Heart left ventricle (tissue), 16 donors: Measurements from ENCODE around the gene RPL35. TPM values are rescaled to one million over a fixed set of nuclear protein-coding genes. Genes with fewer than 3 reads are reported as not detected.

ENCODE experiments used
- ATAC-seq, 4 donors: fragments of 200-7000 bp; cut with Tn5 transposase; one replicate each; pipeline ENCODE4 v1.9.1; 2020 to 2022; ENCODE audit warnings: moderate library complexity in 4 of 4, mild to moderate bottlenecking in 3 of 4, moderate number of reproducible peaks in 1 of 4
- DNase-seq, 5 donors: peaks; one replicate each; pipeline ENCODE4 v3.0.0-alpha.2; 2020
- H3K27ac ChIP-seq, 12 donors: fragments of 200-600 bp; sonication (generic) in 4 of 12; one replicate each; pipeline versions ENCODE4 v1.5.0 to v1.8.0; 2016 to 2022; ENCODE audit warnings: mild to moderate bottlenecking in 2 of 12
- H3K27me3 ChIP-seq, 9 donors: fragments of 200-600 bp; sonication (generic) in 2 of 9; one replicate each; pipeline versions ENCODE4 v1.5.1 to v1.8.0; 2016 to 2022; ENCODE audit warnings: mild to moderate bottlenecking in 3 of 9
- H3K36me3 ChIP-seq, 9 donors: fragments of 200-600 bp; sonication (generic) in 2 of 9; one replicate each; pipeline versions ENCODE4 v1.5.0 to v1.8.0; 2018 to 2022; ENCODE audit warnings: mild to moderate bottlenecking in 2 of 9
- H3K4me1 ChIP-seq, 12 donors: fragments of 200-600 bp; sonication (generic) in 4 of 12; one replicate each; pipeline versions ENCODE4 v1.5.0 to v1.8.0; 2016 to 2022; ENCODE audit warnings: mild to moderate bottlenecking in 3 of 12
- H3K4me3 ChIP-seq, 12 donors: fragments of 200-600 bp; sonication (generic) in 4 of 12; one replicate each; pipeline versions ENCODE4 v1.5.0 to v1.8.0; 2017 to 2022; ENCODE audit warnings: mild to moderate bottlenecking in 9 of 12, moderate library complexity in 4 of 12
- H3K9me3 ChIP-seq, 12 donors: fragments of 200-600 bp; sonication (generic) in 4 of 12; one replicate each; pipeline versions ENCODE4 v1.5.0 to v1.8.0; 2016 to 2022; ENCODE audit warnings: mild to moderate bottlenecking in 1 of 12
- CTCF ChIP-seq, 12 donors: fragments of 200-600 bp; sonication (generic) in 4 of 12; IDR thresholded peaks; one replicate each; pipeline versions ENCODE4 v1.5.0 to v1.8.0; 2018 to 2022; ENCODE audit warnings: antibody characterized with exemption in 12 of 12, mild to moderate bottlenecking in 5 of 12
- POLR2A ChIP-seq, 2 donors: fragments of 450-650 bp; IDR thresholded peaks; one replicate each; pipeline ENCODE4 v1.6.1; 2017; ENCODE audit warnings: antibody characterized with exemption in 2 of 2, mild to moderate bottlenecking in 2 of 2, moderate library complexity in 2 of 2
- WGBS, 4 donors: extraction: QIAGEN DNeasy Blood & Tissue Kit in 2 of 4; methylation state at CpG; one replicate each; pipeline versions ENCODE4 v1.1.5 to v1.1.7; 2013 to 2018; 5-methylcytosine and 5-hydroxymethylcytosine counted together
- intact Hi-C, 10 donors: fragments of 100-400 bp; cut with DNase I; formaldehyde crosslinking; loops; one replicate each; pipeline versions ENCODE4 v1.11.1 to v1.14.2; 2022
- polyA plus RNA-seq, 2 donors: library from polyadenylated mRNA; stranded (reverse); fragments of 200-250 nt; gene quantifications; one replicate each; pipeline ENCODE4 v1.2.3, GENCODE V29; 2013
- total RNA-seq, 9 donors: library from RNA; depleted of rRNA in 2 of 9; stranded (reverse); fragments of >200 nt in 2 of 9; fragmentation: NEBNext Ultra II Directional in 3 of 9; extraction: Animal tissue kit (Norgen Biotek cat#: 25700) in 3 of 9; gene quantifications; one replicate each; pipeline versions ENCODE4 v1.1.0 to v1.2.4, GENCODE V29; 2016 to 2023
- donor health status: ischemic (EF 13 %, LVEDD 7.1; RV severe dilation, severe dysfunction).
- donor health status: healthy with polysubstance abuse.
- donor health status: DM: no; HTN: yes; CAD: no.
- donor health status: DM: no; HTN: no; CAD: no.
- donor health status: ischemic (EF 25% LVEDD 6.9; RV normal size, moderate dysfunction).
- donor health status: ischemic (EF 25% LVEDD 5.7; RV mildly dilated, moderate dysfunction).
- donor health status: healthy.
- donor health status: DM: yes; HTN: yes; CAD: no.
- donor health status: ischemic (EF 35%, LVEDD 5.7; RV mildly dilated, moderate dysfunction).
- donor health status: nonischemic (EF 11% LVEDD 7.7; RV severe dilation, severe dysfunction).
- donor health status: DM: yes; HTN: yes; CAD: no.
- donor health status: PGD.
- donor health status: ischemic (EF 29% LVEDD 5.4; RV normal size, mild dysfunction).
- donor health status: nonischemic (EF 23%, LVEDD 6.1; RV moderate dilation, normal function).

The RPL35 gene
- total and polyA plus RNA-seq, 11 donors: 600 to 3,054 (median 868) TPM

GRCh38 chr9:124868511-124869465 lies 7.0 kb upstream of the RPL35 start:
- DNase-seq: peak; percentile 90 to 94 (median 91)

GRCh38 chr9:124863371-124863871 lies 1.7 kb upstream of the RPL35 start:
- intact Hi-C loops: loop anchor here in 4 of 10 donors (5.0 to 10.0 kb wide), 5 partner anchors 279 to 449 kb away; partner anchors contain the start of genes SCAI (in 2 of the 4) and PSMB7 (in 1 of the 4)
- ATAC-seq (peak; percentile 23 to 47 (median 35)), DNase-seq (no peak)
- Histone ChIP-seq H3K4me3 (peak overlapping the region in 1 of 12 donors; percentile 14), H3K9me3 (no peaks in the 10 kb centered on the region), H3K27ac (peak overlapping the region; percentile 48 to 95 (median 92)), H3K36me3 (peaks cover 0 to 26% (median 23%) of the 10 kb centered on the region in 9 donors), H3K27me3 (no peaks in the 10 kb centered on the region), H3K4me1 (peaks cover 0 to 51% (median 39%) of the 10 kb centered on the region in 12 donors)
- 41 to 50% (median 43%) methylated on average over 7 of the region's 7 CpGs for WGBS, 4 donors
- no peak for TF ChIP-seq CTCF (IDR thresholded peaks at IDR 0.05)
- no peak for TF ChIP-seq POLR2A (IDR thresholded peaks at IDR 0.05)

More at GRCh38 chr9:124868511-124869465, 7.0 kb upstream of the RPL35 start:
- 0% methylated on average over 60 to 101 of the region's 101 CpGs for WGBS, 4 donors
- Histone ChIP-seq H3K4me1 (peaks cover 17 to 53% (median 47%) of the 10 kb centered on the region in 12 donors), H3K27ac (peak overlapping the region; percentile 70 to 98 (median 94)), H3K27me3 (no peaks in the 10 kb centered on the region), H3K9me3 (no peaks in the 10 kb centered on the region), H3K4me3 (peak overlapping the region; percentile 69 to 99 (median 88)), H3K36me3 (peaks cover 0 to 19% (median 4%) of the 10 kb centered on the region in 9 donors)
- intact Hi-C loops: loop anchor here in 3 of 10 donors (5.0 to 10.0 kb wide), 4 partner anchors 274 to 454 kb away; partner anchors contain the start of genes SCAI (in 2 of the 3) and PSMB7 (in 1 of the 3)
- peak; percentile 73 to 93 (median 90) for ATAC-seq
- TF ChIP-seq CTCF (IDR thresholded peaks at IDR 0.05) (peak in 2 of 12 donors; percentile 3 to 10), POLR2A (IDR thresholded peaks at IDR 0.05) (peak; percentile 81 to 91)

- H3K36me3 ChIP-seq: peaks cover 0 to 48% (median 42%) of the 10 kb centered on the region in 9 donors
Observed at GRCh38 chr9:124860582-124861341, 995 bp downstream of the RPL35 start.

More at GRCh38 chr9:124860582-124861341, 995 bp downstream of the RPL35 start:
- H3K4me3 ChIP-seq: peak overlapping the region; percentile 71 to 98 (median 84)
- ATAC-seq (no peak), DNase-seq (peak in 1 of 5 donors; percentile 46)
- peak overlapping the region in 10 of 12 donors; percentile 84 to 95 (median 92) for H3K27ac ChIP-seq
- no peaks in the 10 kb centered on the region for H3K27me3 ChIP-seq
- H3K4me1 ChIP-seq: peaks cover 0 to 42% (median 32%) of the 10 kb centered on the region in 12 donors
- no peaks in the 10 kb centered on the region for H3K9me3 ChIP-seq
- intact Hi-C loops: loop anchor here in 5 of 10 donors (2.0 to 10.0 kb wide), 6 partner anchors 90 to 446 kb away; partner anchors contain the start of genes SCAI (in 2 of the 5), NR6A1 (in 1 of the 5) and PSMB7 (in 1 of the 5)
- WGBS, 4 donors: 11 to 16% (median 15%) methylated on average over 10 to 12 of the region's 12 CpGs
- no peak for TF ChIP-seq CTCF (IDR thresholded peaks at IDR 0.05)
- TF ChIP-seq POLR2A (IDR thresholded peaks at IDR 0.05): no peak
